DOHH2 (cell line): ENCODE data around the gene NAA20.

Experiments
- CTCF ChIP-seq: fragments of 200-600 bp; sonication (generic); IDR thresholded peaks from one replicate; pipeline ENCODE4 v1.5.1; 2014; ENCODE audit warnings: antibody characterized with exemption, mild to moderate bottlenecking, low read depth, low read length; ENCODE audit not compliant: poor library complexity, severe bottlenecking
- EZH2phosphoT487 ChIP-seq: fragments of 200-600 bp; sonication (generic); IDR thresholded peaks from 2 replicates; pipeline ENCODE4 v1.6.1; 2017; ENCODE audit warnings: borderline replicate concordance, mild to moderate bottlenecking, antibody characterized with exemption, low read length, moderate library complexity, mixed read lengths

DNA sequence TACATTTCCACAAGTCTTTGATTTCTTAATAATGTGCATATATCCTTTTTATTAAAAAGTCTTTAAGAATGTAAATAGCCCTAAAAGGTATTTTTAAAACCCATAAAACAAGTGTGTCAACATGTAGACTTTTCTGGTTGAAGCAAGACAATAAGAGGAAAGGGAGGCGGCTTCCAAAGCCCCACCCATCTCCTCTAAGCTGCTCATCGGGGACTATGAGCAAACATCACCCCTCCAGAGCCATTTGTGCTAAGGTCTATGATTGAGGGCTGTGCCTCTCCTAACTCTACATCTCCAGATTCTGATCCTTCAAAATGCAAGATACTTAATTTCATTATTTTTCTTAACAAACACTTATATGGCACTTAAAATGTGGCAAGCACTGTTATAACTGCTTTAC, 2.5 kb upstream of the NAA20 start:
- no peak for TF ChIP-seq CTCF
- TF ChIP-seq EZH2phosphoT487, result no peak
